ENCODE measurements around the gene CARD10.

DNA sequence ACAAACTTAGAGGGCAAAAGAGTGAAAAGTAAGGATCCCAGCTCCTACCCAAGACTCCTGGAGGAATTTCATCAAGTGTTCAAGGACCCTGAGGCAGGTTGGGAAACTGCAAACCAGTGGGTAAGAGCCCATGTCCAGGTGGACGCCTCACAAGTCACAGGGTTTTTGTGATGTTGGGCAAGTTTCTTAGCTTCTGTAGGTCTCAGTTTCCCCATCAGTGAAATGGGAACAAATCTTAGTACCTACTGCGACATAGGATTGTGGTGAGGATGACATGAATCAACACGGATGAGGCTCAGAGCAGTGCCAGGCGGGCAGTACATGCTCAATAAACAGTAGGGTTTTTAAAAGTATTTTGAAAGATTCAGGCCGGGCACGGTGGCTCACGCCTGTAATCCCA is 23.7 kb upstream of the CARD10 start:
- TF ChIP-seq, protein P1, sequence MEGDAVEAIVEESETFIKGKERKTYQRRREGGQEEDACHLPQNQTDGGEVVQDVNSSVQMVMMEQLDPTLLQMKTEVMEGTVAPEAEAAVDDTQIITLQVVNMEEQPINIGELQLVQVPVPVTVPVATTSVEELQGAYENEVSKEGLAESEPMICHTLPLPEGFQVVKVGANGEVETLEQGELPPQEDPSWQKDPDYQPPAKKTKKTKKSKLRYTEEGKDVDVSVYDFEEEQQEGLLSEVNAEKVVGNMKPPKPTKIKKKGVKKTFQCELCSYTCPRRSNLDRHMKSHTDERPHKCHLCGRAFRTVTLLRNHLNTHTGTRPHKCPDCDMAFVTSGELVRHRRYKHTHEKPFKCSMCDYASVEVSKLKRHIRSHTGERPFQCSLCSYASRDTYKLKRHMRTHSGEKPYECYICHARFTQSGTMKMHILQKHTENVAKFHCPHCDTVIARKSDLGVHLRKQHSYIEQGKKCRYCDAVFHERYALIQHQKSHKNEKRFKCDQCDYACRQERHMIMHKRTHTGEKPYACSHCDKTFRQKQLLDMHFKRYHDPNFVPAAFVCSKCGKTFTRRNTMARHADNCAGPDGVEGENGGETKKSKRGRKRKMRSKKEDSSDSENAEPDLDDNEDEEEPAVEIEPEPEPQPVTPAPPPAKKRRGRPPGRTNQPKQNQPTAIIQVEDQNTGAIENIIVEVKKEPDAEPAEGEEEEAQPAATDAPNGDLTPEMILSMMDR (IDR thresholded peaks at IDR 0.05), result no peak
- TF ChIP-seq POLR2AphosphoS5 (IDR thresholded peaks at IDR 0.05) (no peak), POLR2A (IDR thresholded peaks at IDR 0.05) (no peak), EP300 (IDR thresholded peaks at IDR 0.05) (no peak)
